K562 (cell line): ENCODE data around the gene CTNNB1. TPM values are rescaled to one million over a fixed set of nuclear protein-coding genes. Genes with fewer than 3 reads are reported as not detected.

ENCODE experiments used
- ATAC-seq: fragments of 200-7000 bp; cut with Tn5 transposase; 3 replicates; pipeline ENCODE4 v1.9.1; 2020; ENCODE audit warnings: moderate library complexity
- BruUV-seq: library from RNA; stranded (reverse); fragments of 400-500 nt; replicated peaks from 2 replicates; lab custom pipeline; 2021; lab: Mats Ljungman, UMichigan
- CTCF ChIA-PET: fragments of 300-600 bp; formaldehyde crosslinking; extraction: SDS; loops from one replicate; lab custom pipeline; 2021; ENCODE audit warnings: low intra/inter-chr PET ratio; lab: Yijun Ruan, JAX
- POLR2A ChIA-PET: fragments of 300-600, 350-650 bp; sonication (Branson Sonifier 250); formaldehyde crosslinking; extraction: SDS; loops from one replicate; lab custom pipeline; 2021; ENCODE audit warnings: antibody characterized with exemption, inconsistent platforms; lab: Yijun Ruan, JAX
- DNase-seq, 4 experiments: peaks; one replicate each; pipeline versions ENCODE4 v3.0.0 to v3.0.0-alpha.2; 2011 to 2018; ENCODE audit warnings: low spot score in 3 of 4, mixed read lengths in 3 of 4; ENCODE audit errors: extremely low read depth in 1 of 4
- FAIRE-seq: peaks from 2 replicates; lab custom pipeline; 2011; peaks lifted over from hg19 to GRCh38; lab: Jason Lieb, UNC
- H2AFZ ChIP-seq: 2 replicates; pipeline ENCODE4 v1.6.0; 2011; ENCODE audit warnings: low read depth, low read length, control low read depth, inconsistent platforms
- H3K27ac ChIP-seq: fragments of 200-600 bp; 3 replicates; pipeline ENCODE4 v1.8.0; 2011; ENCODE audit warnings: low read depth, mild to moderate bottlenecking, control low read depth, inconsistent platforms, low read length, moderate library complexity, mixed read lengths; ENCODE audit errors: extremely low read depth
- H3K27me3 ChIP-seq, 2 experiments: fragments of 300-600 bp in 1 of 2; 2 replicates in 1 of 2; 3 replicates in 1 of 2; pipeline versions ENCODE4 v1.6.0 to v1.8.0; 2011; ENCODE audit warnings: inconsistent platforms in 2 of 2, low read length in 2 of 2, mild to moderate bottlenecking in 1 of 2, mixed read lengths in 1 of 2, moderate library complexity in 1 of 2; ENCODE audit not compliant: control insufficient read depth in 2 of 2, insufficient read depth in 2 of 2
- H3K36me3 ChIP-seq: fragments of 300-600 bp; 3 replicates; pipeline ENCODE4 v1.8.0; 2011; ENCODE audit warnings: mild to moderate bottlenecking, low read length, inconsistent platforms; ENCODE audit not compliant: control insufficient read depth, insufficient read depth
- H3K4me1 ChIP-seq, 2 experiments: fragments of 200-600 bp in 1 of 2; replicated peaks in 1 of 2; 2 replicates in 1 of 2; 3 replicates in 1 of 2; pipeline versions ENCODE4 v1.5.1 to v1.8.0; 2011; ENCODE audit warnings: inconsistent platforms in 2 of 2, low read length in 2 of 2, mild to moderate bottlenecking in 1 of 2, mixed read lengths in 1 of 2, moderate library complexity in 1 of 2; ENCODE audit not compliant: control insufficient read depth in 2 of 2, insufficient read depth in 2 of 2
- H3K4me2 ChIP-seq: 2 replicates; pipeline ENCODE4 v1.6.1; 2011; ENCODE audit warnings: low read length, control low read depth, inconsistent platforms, mixed read lengths; ENCODE audit not compliant: insufficient read depth
- H3K4me3 ChIP-seq: fragments of 200-600 bp; sonication (generic), shearing (Covaris generic); 2 replicates; pipeline ENCODE4 v1.5.1; 2016; ENCODE audit warnings: control low read depth, inconsistent platforms
- H3K79me2 ChIP-seq: fragments of 200-600 bp; 3 replicates; pipeline ENCODE4 v1.8.0; 2011; ENCODE audit warnings: low read length, inconsistent platforms; ENCODE audit not compliant: control insufficient read depth, insufficient read depth
- H3K9ac ChIP-seq, 2 experiments: 2 replicates each; pipeline versions ENCODE4 v1.6.0 to v1.6.1; 2011; ENCODE audit warnings: low read depth in 2 of 2, low read length in 2 of 2, control low read depth in 1 of 2, inconsistent platforms in 1 of 2, mild to moderate bottlenecking in 1 of 2, mixed read lengths in 1 of 2; ENCODE audit not compliant: insufficient read depth in 1 of 2
- H3K9me1 ChIP-seq: one replicate; pipeline ENCODE4 v1.6.0; 2011; ENCODE audit warnings: inconsistent platforms, mild to moderate bottlenecking, low read length, moderate library complexity; ENCODE audit not compliant: control insufficient read depth, insufficient read depth
- H3K9me3 ChIP-seq: replicated peaks from 2 replicates; pipeline ENCODE4 v1.5.1; 2011; ENCODE audit warnings: low read depth, low read length, inconsistent platforms; ENCODE audit not compliant: control insufficient read depth, insufficient read depth
- H4K20me1 ChIP-seq: replicated peaks from 2 replicates; pipeline ENCODE4 v1.6.1; 2011; ENCODE audit warnings: low read length, inconsistent platforms, mixed read lengths; ENCODE audit not compliant: control insufficient read depth, insufficient read depth
- DEAF1 ChIP-seq: fragments of 450-650 bp; formaldehyde crosslinking; IDR thresholded peaks from 2 replicates; pipeline ENCODE4 v1.4.0; 2020; ENCODE audit warnings: mild to moderate bottlenecking, moderate library complexity
- KAT8 ChIP-seq: fragments of 450-650 bp; IDR thresholded peaks from 2 replicates; pipeline ENCODE4 v1.6.1; 2016; ENCODE audit warnings: low read depth, mild to moderate bottlenecking
- RBM39 ChIP-seq: fragments of 200-400 bp; formaldehyde crosslinking; optimal IDR thresholded peaks from 2 replicates; pipeline ENCODE3; 2018; ENCODE audit warnings: low read depth, low read length
- SRSF9 ChIP-seq: fragments of 200-400 bp; formaldehyde crosslinking; IDR thresholded peaks from 2 replicates; pipeline ENCODE4 v1.6.1; 2017; ENCODE audit warnings: low read depth, low read length, borderline replicate concordance
- THAP12 ChIP-seq: fragments of 250-450 bp; sonication (Bioruptor Pico); IDR thresholded peaks from 2 replicates; pipeline ENCODE4 v1.9.0; 2021; ENCODE audit warnings: mild to moderate bottlenecking, inconsistent platforms
- ZNF318 ChIP-seq, 2 experiments: fragments of 450-650 bp; IDR thresholded peaks; 2 replicates each; pipeline ENCODE4 v1.6.1; 2016; ENCODE audit warnings: mild to moderate bottlenecking in 2 of 2, borderline replicate concordance in 1 of 2, low read depth in 1 of 2, moderate library complexity in 1 of 2
- WGBS: fragments of 100-300 bp; shearing (Covaris generic); methylation state at CpG from one replicate; pipeline ENCODE4 v1.1.6; 2016; ENCODE audit warnings: low coverage, mixed read lengths; ENCODE audit not compliant: insufficient coverage; ENCODE audit errors: missing lambda C conversion rate; 5-methylcytosine and 5-hydroxymethylcytosine counted together
- in situ Hi-C: fragments of 300-500 bp; cut with MboI; formaldehyde crosslinking; loops from 4 replicates; pipeline ENCODE4 v1.15.0; 2018; ENCODE audit warnings: inconsistent platforms, mixed read lengths
- intact Hi-C: fragments of 100-400 bp; cut with micrococcal nuclease; formaldehyde crosslinking; loops from 2 replicates; pipeline ENCODE4 v1.14.2; 2022
- polyA plus RNA-seq, 8 experiments: library from polyadenylated mRNA; depleted of rRNA in 4 of 8; stranded (reverse) in 5 of 8; unstranded in 3 of 8; fragments of >200 nt; fragmentation: Nextera tagmentation in 2 of 8; fragmentation: Illumina TruSeq in 1 of 8; extraction: Ambion mirVana in 2 of 8; extraction: Trizol in 1 of 8; gene quantifications; 2 replicates each; pipeline versions ENCODE4 v1.2.1 to v1.2.3, GENCODE V29; 2011 to 2014; ENCODE audit warnings: inconsistent platforms in 1 of 8, missing spikeins in 1 of 8
- total RNA-seq, 7 experiments: library from RNA; depleted of rRNA in 6 of 7; stranded (reverse); fragments of >200 nt in 6 of 7; fragmentation: Illumina TruSeq in 2 of 7; extraction: Trizol in 2 of 7; gene quantifications; 2 replicates each; pipeline versions ENCODE4 v1.2.1 to v1.2.3, GENCODE V29; 2011 to 2021; ENCODE audit warnings: low replicate concordance in 1 of 7

CTNNB1 gene
- total and polyA plus RNA-seq, 9 of the 15 experiments (the other 6 are each of a cell fraction or from before 2014, with no cell fraction given), result 44.3 to 193 (median 154) TPM

- TF ChIP-seq RBM39, result no peak
Measured at GRCh38 chr3:41208507-41209220, 9.4 kb downstream of the CTNNB1 start (continued).

GRCh38 chr3:41209646-41210045 lies 10.3 kb downstream of the CTNNB1 start:
- ATAC-seq, result no peak
- no peak for TF ChIP-seq KAT8
- no peak for TF ChIP-seq THAP12 (CRISPR knock-in tag)
- no peak for TF ChIP-seq ZNF318 (IDR thresholded peaks at IDR 0.05; ENCODE audit: borderline replicate concordance in 1 of 2, low read depth in 1 of 2)
- no peak for TF ChIP-seq SRSF9
- no peak for TF ChIP-seq DEAF1

More at GRCh38 chr3:41209646-41210045, 10.3 kb downstream of the CTNNB1 start:
- 88% methylated on average over 5 of the region's 5 CpGs for WGBS
- ChIA-PET CTCF (no interaction called here), POLR2A (interaction anchor here (5.4 kb wide), 1 partner anchor 10 kb away, joined by 33 read pairs; the partner anchor contains the start of gene CTNNB1)
- Histone ChIP-seq H3K79me2 (peaks cover 97% of the 10 kb centered on the region), H3K9me1 (no peaks in the 10 kb centered on the region), H3K4me3 (no peak overlapping the region), H3K4me2 (no peak overlapping the region), H3K27me3 (no peaks in the 10 kb centered on the region), H3K4me1 (peaks cover 7 to 30% of the 10 kb centered on the region in 2 experiments; a peak in 4 of 5 replicates), H3K27ac (no peak overlapping the region), H4K20me1 (peaks cover 70% of the 10 kb centered on the region), H3K36me3 (no peaks in the 10 kb centered on the region; the same call in 2 of the 3 replicates), H3K9ac (no peak overlapping the region), H2AFZ (no peak overlapping the region), H3K9me3 (no peaks in the 10 kb centered on the region)
- intact Hi-C loops (loop anchor here (10.0 kb wide), 1 partner anchor 625 kb away; no protein-coding TSS in a partner anchor), in situ Hi-C loops (no loop called here)
- DNase-seq (no peak), FAIRE-seq (no peak)
- BruUV-seq, result no TSS peak
